NK-92 treated with Interleukin-12 subunit alpha and Interleukin-12 subunit beta, amount 100 ng/mL, for 24 hours (cell line): ENCODE data around the gene HOXD8.

ENCODE experiments used
- DNase-seq: peaks from one replicate; lab custom pipeline; 2025; lab: John Stamatoyannopoulos, UW

Gene HOXD8

GRCh38 chr2:176117162-176117822, 12.2 kb upstream of the HOXD8 start:
- DNase-seq, result no peak

- DNase-seq, result no peak
Measured at GRCh38 chr2:176117823-176118371, 11.6 kb upstream of the HOXD8 start.

GRCh38 chr2:176118601-176119339, 10.7 kb upstream of the HOXD8 start:
- no peak for DNase-seq

- no peak for DNase-seq
Measured at GRCh38 chr2:176120364-176121189, 8.9 kb upstream of the HOXD8 start.

- no peak for DNase-seq
Measured at GRCh38 chr2:176121190-176122051, 8.1 kb upstream of the HOXD8 start.

- no peak for DNase-seq
Measured at GRCh38 chr2:176122052-176122682, 7.3 kb upstream of the HOXD8 start.

GRCh38 chr2:176122683-176123410, 6.7 kb upstream of the HOXD8 start, which contains the start of gene HOXD9:
HOXD9 (plus strand) TSS chr2:176122719; CDS start chr2:176122769, 50 bp downstream.
- no peak for DNase-seq

GRCh38 chr2:176123411-176124109, 5.9 kb upstream of the HOXD8 start:
- no peak for DNase-seq

- no peak for DNase-seq
Measured at GRCh38 chr2:176124110-176124946, 5.2 kb upstream of the HOXD8 start.

- DNase-seq, result no peak
Measured at GRCh38 chr2:176124947-176125771, 4.3 kb upstream of the HOXD8 start.

- no peak for DNase-seq
Measured at GRCh38 chr2:176125772-176126054, 3.8 kb upstream of the HOXD8 start.

GRCh38 chr2:176126929-176127773, 2.4 kb upstream of the HOXD8 start:
- DNase-seq, result peak; percentile 10

- no peak for DNase-seq
Measured at GRCh38 chr2:176127774-176128072, 1.8 kb upstream of the HOXD8 start.

GRCh38 chr2:176128172-176128981, 1.1 kb upstream of the HOXD8 start:
- DNase-seq, result no peak

- no peak for DNase-seq
Measured at GRCh38 chr2:176129813-176130146, 275 bp downstream of the HOXD8 start.

GRCh38 chr2:176130147-176130956, 847 bp downstream of the HOXD8 start:
- DNase-seq, result no peak
